K562 (cell line): Measurements from ENCODE around the gene VILL. TPM values are rescaled to one million over a fixed set of nuclear protein-coding genes. Genes with fewer than 3 reads are reported as not detected.
A peak's percentile ranks its signal among the peaks of the same experiment; 100 is the strongest.

Source experiments
- ATAC-seq: fragments of 200-7000 bp; cut with Tn5 transposase; 3 replicates; pipeline ENCODE4 v1.9.1; 2020; ENCODE audit warnings: moderate library complexity
- BruUV-seq: library from RNA; stranded (reverse); fragments of 400-500 nt; replicated peaks from 2 replicates; lab custom pipeline; 2021; lab: Mats Ljungman, UMichigan
- CTCF ChIA-PET: fragments of 300-600 bp; formaldehyde crosslinking; extraction: SDS; loops from one replicate; lab custom pipeline; 2021; ENCODE audit warnings: low intra/inter-chr PET ratio; lab: Yijun Ruan, JAX
- POLR2A ChIA-PET: fragments of 300-600, 350-650 bp; sonication (Branson Sonifier 250); formaldehyde crosslinking; extraction: SDS; loops from one replicate; lab custom pipeline; 2021; ENCODE audit warnings: antibody characterized with exemption, inconsistent platforms; lab: Yijun Ruan, JAX
- DNase-seq, 4 experiments: peaks; one replicate each; pipeline versions ENCODE4 v3.0.0 to v3.0.0-alpha.2; 2011 to 2018; ENCODE audit warnings: low spot score in 3 of 4, mixed read lengths in 3 of 4; ENCODE audit errors: extremely low read depth in 1 of 4
- FAIRE-seq: peaks from 2 replicates; lab custom pipeline; 2011; peaks lifted over from hg19 to GRCh38; lab: Jason Lieb, UNC
- H2AFZ ChIP-seq: 2 replicates; pipeline ENCODE4 v1.6.0; 2011; ENCODE audit warnings: low read depth, low read length, control low read depth, inconsistent platforms
- H3K27ac ChIP-seq: fragments of 200-600 bp; 3 replicates; pipeline ENCODE4 v1.8.0; 2011; ENCODE audit warnings: low read depth, mild to moderate bottlenecking, control low read depth, inconsistent platforms, low read length, moderate library complexity, mixed read lengths; ENCODE audit errors: extremely low read depth
- H3K27me3 ChIP-seq, 2 experiments: fragments of 300-600 bp in 1 of 2; 2 replicates in 1 of 2; 3 replicates in 1 of 2; pipeline versions ENCODE4 v1.6.0 to v1.8.0; 2011; ENCODE audit warnings: inconsistent platforms in 2 of 2, low read length in 2 of 2, mild to moderate bottlenecking in 1 of 2, mixed read lengths in 1 of 2, moderate library complexity in 1 of 2; ENCODE audit not compliant: control insufficient read depth in 2 of 2, insufficient read depth in 2 of 2
- H3K36me3 ChIP-seq: fragments of 300-600 bp; 3 replicates; pipeline ENCODE4 v1.8.0; 2011; ENCODE audit warnings: mild to moderate bottlenecking, low read length, inconsistent platforms; ENCODE audit not compliant: control insufficient read depth, insufficient read depth
- H3K4me1 ChIP-seq, 2 experiments: fragments of 200-600 bp in 1 of 2; replicated peaks in 1 of 2; 2 replicates in 1 of 2; 3 replicates in 1 of 2; pipeline versions ENCODE4 v1.5.1 to v1.8.0; 2011; ENCODE audit warnings: inconsistent platforms in 2 of 2, low read length in 2 of 2, mild to moderate bottlenecking in 1 of 2, mixed read lengths in 1 of 2, moderate library complexity in 1 of 2; ENCODE audit not compliant: control insufficient read depth in 2 of 2, insufficient read depth in 2 of 2
- H3K4me2 ChIP-seq: 2 replicates; pipeline ENCODE4 v1.6.1; 2011; ENCODE audit warnings: low read length, control low read depth, inconsistent platforms, mixed read lengths; ENCODE audit not compliant: insufficient read depth
- H3K4me3 ChIP-seq: fragments of 200-600 bp; sonication (generic), shearing (Covaris generic); 2 replicates; pipeline ENCODE4 v1.5.1; 2016; ENCODE audit warnings: control low read depth, inconsistent platforms
- H3K79me2 ChIP-seq: fragments of 200-600 bp; 3 replicates; pipeline ENCODE4 v1.8.0; 2011; ENCODE audit warnings: low read length, inconsistent platforms; ENCODE audit not compliant: control insufficient read depth, insufficient read depth
- H3K9ac ChIP-seq, 2 experiments: 2 replicates each; pipeline versions ENCODE4 v1.6.0 to v1.6.1; 2011; ENCODE audit warnings: low read depth in 2 of 2, low read length in 2 of 2, control low read depth in 1 of 2, inconsistent platforms in 1 of 2, mild to moderate bottlenecking in 1 of 2, mixed read lengths in 1 of 2; ENCODE audit not compliant: insufficient read depth in 1 of 2
- H3K9me1 ChIP-seq: one replicate; pipeline ENCODE4 v1.6.0; 2011; ENCODE audit warnings: inconsistent platforms, mild to moderate bottlenecking, low read length, moderate library complexity; ENCODE audit not compliant: control insufficient read depth, insufficient read depth
- H3K9me3 ChIP-seq: replicated peaks from 2 replicates; pipeline ENCODE4 v1.5.1; 2011; ENCODE audit warnings: low read depth, low read length, inconsistent platforms; ENCODE audit not compliant: control insufficient read depth, insufficient read depth
- H4K20me1 ChIP-seq: replicated peaks from 2 replicates; pipeline ENCODE4 v1.6.1; 2011; ENCODE audit warnings: low read length, inconsistent platforms, mixed read lengths; ENCODE audit not compliant: control insufficient read depth, insufficient read depth
- CHD4 ChIP-seq: fragments of 200-600 bp; sonication (generic); IDR thresholded peaks from 3 replicates; pipeline ENCODE4 v1.6.1; 2012; ENCODE audit warnings: low read depth, mild to moderate bottlenecking, mixed read lengths, low read length, inconsistent platforms; ENCODE audit not compliant: insufficient read depth, insufficient replicate concordance, poor library complexity, severe bottlenecking
- DDX20 ChIP-seq: fragments of 450-650 bp; IDR thresholded peaks from 2 replicates; pipeline ENCODE4 v1.6.1; 2016; ENCODE audit warnings: missing genetic modification characterization, low read depth, mild to moderate bottlenecking, missing compliant biosample characterization, moderate library complexity
- ETV6 ChIP-seq, 3 experiments: fragments of 150-350 bp in 1 of 3; sonication (generic) in 1 of 3; formaldehyde crosslinking in 1 of 3; IDR thresholded peaks; 2 replicates each; pipeline versions ENCODE4 v1.6.1 to v1.8.0; 2014 to 2022; ENCODE audit warnings: borderline replicate concordance in 2 of 3, low read depth in 2 of 3, antibody characterized with exemption in 1 of 3, low read length in 1 of 3, mild to moderate bottlenecking in 1 of 3, missing genetic modification reagents in 1 of 3
- HCFC1 ChIP-seq: IDR thresholded peaks from 2 replicates; pipeline ENCODE4 v1.6.1; 2012; ENCODE audit warnings: low read depth, low read length, improper control_type of control experiment
- KHSRP ChIP-seq: fragments of 450-650 bp; IDR thresholded peaks from 2 replicates; pipeline ENCODE4 v1.6.1; 2017
- MCM2 ChIP-seq: fragments of 450-650 bp; IDR thresholded peaks from 2 replicates; pipeline ENCODE4 v1.6.1; 2017; ENCODE audit warnings: low read depth, mild to moderate bottlenecking
- MYC ChIP-seq, 2 experiments: fragments of 250-450 bp in 1 of 2; sonication (Bioruptor Pico) in 1 of 2; IDR thresholded peaks; 2 replicates each; pipeline versions ENCODE4 v1.5.1 to v1.6.1; 2012 to 2021; ENCODE audit warnings: low read depth in 2 of 2, borderline replicate concordance in 1 of 2, improper control_type of control experiment in 1 of 2, low read length in 1 of 2, mild to moderate bottlenecking in 1 of 2, moderate library complexity in 1 of 2
- NFYB ChIP-seq: IDR thresholded peaks from 2 replicates; pipeline ENCODE4 v1.6.1; 2011; ENCODE audit warnings: mild to moderate bottlenecking, moderate library complexity; ENCODE audit not compliant: insufficient read length; ENCODE audit errors: extremely low read depth
- RAD21 ChIP-seq, 2 experiments: fragments of 250-450 bp in 1 of 2; fragments of 450-650 bp in 1 of 2; sonication (Bioruptor Pico) in 1 of 2; formaldehyde crosslinking in 1 of 2; IDR thresholded peaks in 1 of 2; conservative IDR thresholded peaks in 1 of 2; 2 replicates each; pipeline versions ENCODE4 v1.4.0 to v1.8.0; 2020 to 2022; ENCODE audit warnings: mild to moderate bottlenecking in 2 of 2, moderate library complexity in 1 of 2
- RBM22 ChIP-seq: fragments of 200-400 bp; formaldehyde crosslinking; IDR thresholded peaks from 2 replicates; pipeline ENCODE4 v1.6.1; 2018; ENCODE audit warnings: low read length, low read depth; ENCODE audit not compliant: poor library complexity, severe bottlenecking
- SMARCC2 ChIP-seq: fragments of 450-650 bp; IDR thresholded peaks from 2 replicates; pipeline ENCODE4 v1.6.1; 2017; ENCODE audit warnings: antibody characterized with exemption, moderate library complexity, mild to moderate bottlenecking, low read depth
- SNAPC5 ChIP-seq: fragments of 250-450 bp; sonication (Bioruptor Pico); IDR thresholded peaks from 2 replicates; pipeline ENCODE4 v1.8.0; 2021; ENCODE audit warnings: moderate library complexity, mild to moderate bottlenecking, inconsistent platforms
- TEAD4 ChIP-seq, 2 experiments: sonication (generic) in 1 of 2; formaldehyde crosslinking in 1 of 2; IDR thresholded peaks; 2 replicates each; pipeline versions ENCODE4 v1.6.1 to v1.8.0; 2012 to 2022; ENCODE audit warnings: borderline replicate concordance in 1 of 2, inconsistent platforms in 1 of 2, low read length in 1 of 2, mild to moderate bottlenecking in 1 of 2, missing genetic modification reagents in 1 of 2
- TFAP4 ChIP-seq: sonication (generic); formaldehyde crosslinking; IDR thresholded peaks from 2 replicates; pipeline ENCODE4 v1.8.0; 2022; ENCODE audit warnings: missing genetic modification reagents, mild to moderate bottlenecking, moderate library complexity, borderline replicate concordance
- XRCC5 ChIP-seq: fragments of 200-400 bp; formaldehyde crosslinking; IDR thresholded peaks from 2 replicates; pipeline ENCODE4 v1.6.1; 2017; ENCODE audit warnings: low read depth, mild to moderate bottlenecking, low read length
- YY1 ChIP-seq, 3 experiments: IDR thresholded peaks; 2 replicates each; pipeline ENCODE4 v1.6.1; 2011; ENCODE audit warnings: low read length in 2 of 3, mild to moderate bottlenecking in 2 of 3, moderate library complexity in 2 of 3, borderline replicate concordance in 1 of 3, control low read depth in 1 of 3, low read depth in 1 of 3; ENCODE audit not compliant: insufficient read depth in 3 of 3, insufficient replicate concordance in 2 of 3, control insufficient read depth in 1 of 3, insufficient read length in 1 of 3; ENCODE audit errors: extremely low read depth in 1 of 3
- ZNF695 ChIP-seq: fragments of 450-650 bp; formaldehyde crosslinking; IDR thresholded peaks from 2 replicates; pipeline ENCODE4 v1.4.0; 2020; ENCODE audit warnings: mild to moderate bottlenecking, moderate library complexity
- WGBS: fragments of 100-300 bp; shearing (Covaris generic); methylation state at CpG from one replicate; pipeline ENCODE4 v1.1.6; 2016; ENCODE audit warnings: low coverage, mixed read lengths; ENCODE audit not compliant: insufficient coverage; ENCODE audit errors: missing lambda C conversion rate; 5-methylcytosine and 5-hydroxymethylcytosine counted together
- in situ Hi-C: fragments of 300-500 bp; cut with MboI; formaldehyde crosslinking; loops from 4 replicates; pipeline ENCODE4 v1.15.0; 2018; ENCODE audit warnings: inconsistent platforms, mixed read lengths
- intact Hi-C: fragments of 100-400 bp; cut with micrococcal nuclease; formaldehyde crosslinking; loops from 2 replicates; pipeline ENCODE4 v1.14.2; 2022
- polyA plus RNA-seq, 8 experiments: library from polyadenylated mRNA; depleted of rRNA in 4 of 8; stranded (reverse) in 5 of 8; unstranded in 3 of 8; fragments of >200 nt; fragmentation: Nextera tagmentation in 2 of 8; fragmentation: Illumina TruSeq in 1 of 8; extraction: Ambion mirVana in 2 of 8; extraction: Trizol in 1 of 8; gene quantifications; 2 replicates each; pipeline versions ENCODE4 v1.2.1 to v1.2.3, GENCODE V29; 2011 to 2014; ENCODE audit warnings: inconsistent platforms in 1 of 8, missing spikeins in 1 of 8
- total RNA-seq, 7 experiments: library from RNA; depleted of rRNA in 6 of 7; stranded (reverse); fragments of >200 nt in 6 of 7; fragmentation: Illumina TruSeq in 2 of 7; extraction: Trizol in 2 of 7; gene quantifications; 2 replicates each; pipeline versions ENCODE4 v1.2.1 to v1.2.3, GENCODE V29; 2011 to 2021; ENCODE audit warnings: low replicate concordance in 1 of 7

The VILL gene
- total and polyA plus RNA-seq, 9 of the 15 experiments (the other 6 are each of a cell fraction or from before 2014, with no cell fraction given), result 0.11 to 16.0 (median 8.8) TPM

GRCh38 chr3:37967260-37967881 lies 23.2 kb upstream of the VILL start:
- ATAC-seq, result peak; percentile 98
- no peak overlapping the region for H3K9ac ChIP-seq
- H2AFZ ChIP-seq, result no peak overlapping the region
- BruUV-seq, result no TSS peak
- H3K27ac ChIP-seq, result no peak overlapping the region
- in situ Hi-C loops, result no loop called here
- H3K9me3 ChIP-seq, result no peaks in the 10 kb centered on the region
- no peaks in the 10 kb centered on the region for H3K79me2 ChIP-seq
- no peak overlapping the region for H3K4me2 ChIP-seq
- H3K27me3 ChIP-seq, result 0 out of 5 replicates have a peak, but pooled peaks cover 0 to 4% of the 10 kb centered on the region in 2 experiments
- peak; percentile 93 for FAIRE-seq
- no peaks in the 10 kb centered on the region for H4K20me1 ChIP-seq
- intact Hi-C loops, result loop anchor here (1.0 to 10.0 kb wide), 3 partner anchors 112 to 1240 kb away; no protein-coding TSS in a partner anchor
- POLR2A ChIA-PET, result interaction anchor here (1.1 to 3.0 kb wide), 4 partner anchors 9 to 115 kb away, joined by 4 to 15 read pairs (median 4); no protein-coding TSS in a partner anchor
- no peaks in the 10 kb centered on the region for H3K36me3 ChIP-seq
- peak; percentile 78 to 81 (median 80) for DNase-seq
- CTCF ChIA-PET, result interaction anchor here (0.6 to 1.4 kb wide), 2 partner anchors 115 to 413 kb away, joined by 6 to 8 read pairs; no protein-coding TSS in a partner anchor
- peaks cover 2% of the 10 kb centered on the region for H3K9me1 ChIP-seq
- H3K4me3 ChIP-seq, result no peak overlapping the region
- WGBS, result 18% methylated on average over 7 of the region's 7 CpGs
- peaks cover 0 to 7% of the 10 kb centered on the region in 2 experiments; a peak in 2 of 5 replicates for H3K4me1 ChIP-seq
- TF ChIP-seq ZNF695 (no peak), MCM2 (no peak), YY1 (IDR thresholded peaks at IDR 0.05; ENCODE audit: borderline replicate concordance in 1 of 3, control insufficient read depth in 1 of 3, extremely low read depth in 1 of 3, insufficient read depth in 3 of 3, insufficient read length in 1 of 3, insufficient replicate concordance in 2 of 3, low read depth in 1 of 3, low read length in 2 of 3) (peak in 1 of 3 experiments; percentile 48), TFAP4 (CRISPR knock-in tag) (no peak), KHSRP (no peak), SMARCC2 (no peak), SNAPC5 (CRISPR knock-in tag) (no peak), XRCC5 (peak; percentile 75; the same call in 1 of the 2 replicates), CHD4 (no peak), RAD21 (CRISPR knock-in tag; conservative IDR thresholded peaks at IDR 0.05 in 1 of 2, IDR thresholded peaks at IDR 0.05 in 1 of 2) (peak; percentile 93 to 96), MYC (IDR thresholded peaks at IDR 0.05; ENCODE audit: low read depth, low read length) (0 out of 2 replicates have a peak, but pooled peaks have one; percentile 13), MYC (CRISPR knock-in tag; IDR thresholded peaks at IDR 0.05; ENCODE audit: borderline replicate concordance, low read depth) (no peak), DDX20 (tag) (no peak), NFYB (no peak), RBM22 (no peak), TEAD4 (IDR thresholded peaks at IDR 0.05; ENCODE audit: low read length) (peak; percentile 23; the same call in 1 of the 2 replicates), TEAD4 (CRISPR knock-in tag; IDR thresholded peaks at IDR 0.05; ENCODE audit: borderline replicate concordance) (no peak), ETV6 (IDR thresholded peaks at IDR 0.05; ENCODE audit: borderline replicate concordance in 1 of 2, low read depth in 2 of 2, low read length in 1 of 2) (no peak), ETV6 (CRISPR knock-in tag; IDR thresholded peaks at IDR 0.05; ENCODE audit: borderline replicate concordance) (no peak), HCFC1 (0 out of 2 replicates have a peak, but pooled peaks have one; percentile 9)
